ENCODE measurements around the gene KANK2.

The KANK2 gene

DNA sequence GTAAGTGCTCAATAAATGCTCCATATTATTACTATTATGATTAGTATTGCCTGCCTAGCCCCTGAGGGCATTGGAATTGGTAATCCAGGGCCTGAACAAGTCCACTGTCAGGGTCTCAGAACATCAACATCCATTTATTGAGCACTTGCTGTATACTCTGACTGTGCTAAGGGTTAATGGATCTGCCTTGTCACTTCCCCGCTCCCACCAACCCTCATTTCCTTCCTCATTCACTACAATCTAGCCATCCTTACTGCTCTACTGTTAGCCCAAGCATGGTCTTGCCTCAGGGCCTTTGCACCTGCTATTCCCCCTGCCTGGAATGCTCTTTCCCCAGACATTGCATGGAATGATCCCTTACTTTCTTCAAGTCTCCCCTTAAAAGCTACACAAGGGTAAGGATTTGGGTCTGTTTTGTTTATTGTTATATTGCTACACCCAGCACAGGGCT is 29.4 kb upstream of the KANK2 start:
- in situ Hi-C loops (cut with HindIII; ENCODE audit: low sequenced_read_pairs): no loop called here

DNA sequence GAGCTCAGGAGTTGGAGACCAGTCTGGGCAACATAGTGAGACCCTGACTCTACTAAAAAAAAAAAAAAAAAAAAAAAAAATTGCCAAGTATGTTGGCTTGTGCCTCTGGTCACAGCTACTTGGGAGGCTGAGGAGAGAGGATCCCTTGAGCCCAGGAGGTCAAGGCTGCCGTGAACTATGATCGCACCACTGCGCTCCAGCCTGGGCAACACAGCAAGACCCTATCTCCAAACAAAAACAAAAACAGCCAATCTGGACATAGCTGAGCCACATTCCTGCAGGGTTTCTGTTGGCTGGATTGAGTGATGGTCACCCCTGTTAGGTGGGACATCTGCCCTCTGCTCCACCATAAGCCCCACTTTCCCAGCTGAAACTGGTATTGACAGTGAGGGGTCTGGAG is 28.5 kb upstream of the KANK2 start:
- in situ Hi-C loops (cut with HindIII; ENCODE audit: low sequenced_read_pairs): no loop called here

DNA sequence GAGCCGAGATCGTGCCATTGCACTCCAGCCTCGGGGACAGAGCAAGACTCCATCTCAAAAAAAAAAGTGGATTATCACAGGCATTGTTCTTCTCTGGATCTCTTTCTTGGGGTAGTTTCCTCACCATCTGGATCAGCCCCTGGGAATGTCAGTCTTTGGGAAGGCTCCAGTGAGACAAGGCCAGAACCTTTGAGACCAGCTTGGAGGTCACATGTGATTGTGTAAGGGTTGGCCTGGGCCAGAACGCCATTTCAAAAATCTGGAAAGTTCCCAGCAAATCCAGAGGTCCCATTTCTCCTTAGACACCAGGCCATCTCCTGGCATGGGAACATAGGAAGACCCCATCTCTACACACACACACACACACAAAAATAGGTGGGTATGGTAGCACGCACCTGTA is 27.8 kb upstream of the KANK2 start:
- in situ Hi-C loops (cut with HindIII; ENCODE audit: low sequenced_read_pairs): no loop called here

DNA sequence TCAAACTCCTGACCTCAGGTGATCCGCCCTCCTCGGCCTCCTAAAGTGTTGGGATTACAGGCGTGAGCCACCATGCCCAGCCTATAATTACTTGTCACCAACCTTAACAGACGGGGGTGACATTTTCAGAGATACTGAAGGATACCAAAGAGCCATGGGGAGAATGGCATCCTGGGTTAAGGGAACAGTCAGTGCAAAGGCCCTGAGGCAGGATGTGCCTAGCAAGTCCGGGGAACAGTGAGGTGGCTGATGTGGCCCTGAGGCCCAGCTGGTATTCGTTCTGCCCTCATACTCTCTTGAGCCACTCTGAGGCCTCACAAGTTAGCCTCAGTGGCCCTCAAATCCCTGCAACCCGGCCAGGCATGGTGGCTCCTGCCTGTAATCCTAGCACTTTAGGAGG is 27.1 kb upstream of the KANK2 start:
- in situ Hi-C loops (cut with HindIII; ENCODE audit: low sequenced_read_pairs): no loop called here

DNA sequence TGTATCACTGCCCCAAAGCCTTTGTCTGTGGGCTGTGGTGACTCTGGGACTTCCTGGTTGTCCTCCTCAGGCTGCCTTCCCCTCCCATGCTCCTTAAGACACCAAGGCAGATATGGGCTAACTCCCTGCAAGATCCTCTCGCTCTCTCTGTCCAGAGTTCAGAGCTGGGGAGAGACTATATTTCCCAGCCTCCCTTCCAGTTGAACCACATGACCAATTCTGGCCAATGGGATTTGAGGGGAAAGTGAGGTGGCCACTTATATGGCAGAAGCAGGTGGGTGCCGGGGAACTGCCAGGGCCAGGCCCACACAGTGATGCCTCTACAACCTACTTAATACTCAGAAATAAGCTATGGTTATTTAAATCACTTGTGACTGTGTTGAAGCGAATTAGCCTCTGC is 25.9 kb upstream of the KANK2 start:
- in situ Hi-C loops (cut with HindIII; ENCODE audit: low sequenced_read_pairs): no loop called here

DNA sequence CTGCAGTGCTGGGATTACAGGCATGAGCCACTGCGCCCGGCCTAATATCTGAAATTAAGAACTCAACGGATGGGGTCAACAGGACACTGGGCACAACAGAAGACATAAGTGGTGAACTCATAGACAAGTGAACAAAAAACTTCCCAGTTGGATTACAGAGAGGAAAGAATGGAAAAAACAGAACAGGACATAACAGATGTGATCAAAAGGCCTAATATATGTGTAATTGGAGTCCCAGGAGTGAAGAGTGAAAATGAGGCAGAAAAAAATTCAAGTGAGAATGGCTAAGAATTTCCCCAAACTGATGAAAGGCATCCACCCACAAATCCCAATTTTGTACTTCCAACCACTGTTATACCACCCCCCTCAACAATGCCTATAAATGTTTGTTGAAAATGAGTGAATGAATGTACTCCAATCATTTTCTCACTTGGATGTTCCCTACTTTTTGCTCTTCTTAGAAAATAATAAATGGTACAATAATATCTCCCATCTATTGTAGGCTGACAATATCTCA is 23.8 kb upstream of the KANK2 start:
- in situ Hi-C loops (cut with HindIII; ENCODE audit: low sequenced_read_pairs): no loop called here

DNA sequence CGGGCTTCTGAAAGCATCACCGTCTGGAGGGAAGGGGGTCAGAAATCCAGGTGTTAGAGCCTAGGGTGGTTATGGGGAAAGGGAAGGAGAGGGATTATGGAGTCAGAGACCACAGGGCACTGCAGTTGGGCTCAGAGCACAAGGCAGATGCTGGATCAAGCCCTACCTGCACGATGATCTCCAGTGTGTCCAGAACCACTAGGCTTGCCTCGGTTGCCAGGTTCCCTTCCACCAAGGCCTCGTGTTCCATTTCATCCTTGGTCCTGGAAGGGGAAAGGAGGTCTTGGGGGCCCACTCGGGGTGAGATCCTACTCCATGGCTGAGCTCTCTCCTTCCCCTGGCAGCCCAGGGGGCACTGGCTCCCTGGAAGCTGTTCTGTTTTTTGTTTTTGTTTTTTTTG is 17.0 kb upstream of the KANK2 start:
- in situ Hi-C loops (cut with HindIII; ENCODE audit: low sequenced_read_pairs): no loop called here

DNA sequence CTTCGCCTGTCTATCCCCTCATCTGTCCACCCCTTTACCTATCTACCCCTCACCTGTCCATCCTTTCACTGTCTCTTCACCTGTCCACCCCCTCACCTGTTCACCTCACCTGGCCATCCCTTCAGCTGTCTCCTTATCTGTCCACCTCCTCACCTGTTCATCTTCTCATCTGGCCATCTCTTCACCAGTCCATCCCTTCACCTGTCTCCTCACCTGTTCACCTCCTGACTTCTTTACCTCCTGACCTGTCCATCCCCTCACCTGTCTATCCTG is 13.2 kb upstream of the KANK2 start:
- in situ Hi-C loops (cut with HindIII; ENCODE audit: low sequenced_read_pairs): no loop called here

DNA sequence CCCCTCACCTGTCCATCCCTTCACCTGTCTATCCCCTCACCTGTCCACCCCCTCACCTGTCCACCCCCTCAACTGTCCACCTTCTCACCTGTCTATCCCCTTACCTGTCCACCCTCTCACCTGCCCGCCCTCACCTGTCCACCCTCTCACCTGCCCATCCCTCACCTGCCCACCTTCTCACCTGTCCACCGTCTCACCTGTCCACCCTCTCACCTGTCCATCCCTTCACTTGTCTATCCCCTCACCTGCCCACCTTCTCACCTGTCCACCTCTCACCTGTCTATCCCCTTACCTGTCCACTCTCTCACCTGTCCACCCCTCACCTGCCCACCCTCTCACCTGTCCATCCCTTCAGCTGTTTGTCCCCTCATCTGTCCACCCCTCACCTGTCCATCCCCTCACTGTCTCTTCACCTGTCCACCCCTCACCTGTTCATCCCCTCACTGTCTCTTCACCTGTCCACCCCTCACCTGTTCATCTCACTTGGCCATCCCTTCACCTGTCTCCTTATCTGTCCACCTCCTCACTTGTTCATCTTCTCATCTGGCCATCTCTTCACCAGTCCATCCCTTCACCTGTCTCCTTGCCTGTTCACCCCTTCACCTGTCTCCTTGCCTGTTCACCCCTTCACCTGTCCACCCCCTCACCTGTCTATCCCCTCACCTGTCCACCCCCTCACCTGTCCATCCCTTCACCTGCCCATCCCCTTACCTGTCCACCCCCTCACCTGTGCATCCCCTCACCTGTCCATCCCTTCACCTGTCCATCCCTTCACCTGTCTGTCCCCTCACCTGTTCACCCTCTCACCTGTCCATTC is 12.7 kb upstream of the KANK2 start:
- in situ Hi-C loops (cut with HindIII; ENCODE audit: low sequenced_read_pairs): no loop called here

DNA sequence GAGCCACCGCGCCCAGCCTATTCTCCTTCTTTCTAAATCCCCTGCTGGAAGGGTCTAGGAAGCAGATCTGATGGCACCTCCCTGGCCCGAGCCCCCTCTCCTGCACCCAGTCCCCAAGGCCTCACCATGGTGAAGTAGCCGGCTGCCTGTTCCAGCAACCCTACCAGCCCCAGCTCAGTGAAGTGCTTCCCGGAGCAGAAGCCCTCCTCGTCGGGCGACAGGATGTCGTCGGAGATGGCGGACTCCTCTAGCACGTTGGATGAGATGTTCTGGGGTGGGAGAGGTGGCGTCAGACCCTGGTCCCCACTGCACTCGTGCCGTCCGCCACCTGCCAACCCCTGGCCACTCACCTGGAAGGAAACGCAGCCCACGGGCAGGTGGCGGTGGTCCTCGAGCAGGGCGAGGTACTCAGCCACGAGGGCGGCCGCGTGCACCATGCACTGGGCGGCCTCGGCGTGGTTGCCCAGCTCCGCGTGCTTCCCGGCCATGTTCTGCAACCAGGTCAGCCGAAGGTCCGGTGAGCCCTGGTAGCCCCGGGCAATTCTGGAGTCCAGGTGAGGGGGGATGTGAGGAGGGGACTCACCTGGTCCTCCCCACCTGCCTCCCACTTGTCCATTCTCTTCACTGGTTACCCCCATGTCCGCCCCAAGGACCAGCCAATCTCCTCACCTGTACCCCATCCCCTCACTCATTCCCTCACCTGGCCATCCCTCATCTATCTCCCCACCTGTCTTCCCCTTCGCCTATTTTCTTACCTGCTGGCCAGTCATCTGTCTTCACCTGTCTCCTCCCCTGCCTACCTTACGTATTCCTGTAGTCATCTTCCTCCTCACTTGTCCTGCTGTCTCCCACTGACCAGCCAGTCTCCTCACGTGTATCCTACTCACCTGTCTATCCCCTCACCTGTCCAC is 11.5 kb upstream of the KANK2 start:
- in situ Hi-C loops (cut with HindIII; ENCODE audit: low sequenced_read_pairs): no loop called here

DNA sequence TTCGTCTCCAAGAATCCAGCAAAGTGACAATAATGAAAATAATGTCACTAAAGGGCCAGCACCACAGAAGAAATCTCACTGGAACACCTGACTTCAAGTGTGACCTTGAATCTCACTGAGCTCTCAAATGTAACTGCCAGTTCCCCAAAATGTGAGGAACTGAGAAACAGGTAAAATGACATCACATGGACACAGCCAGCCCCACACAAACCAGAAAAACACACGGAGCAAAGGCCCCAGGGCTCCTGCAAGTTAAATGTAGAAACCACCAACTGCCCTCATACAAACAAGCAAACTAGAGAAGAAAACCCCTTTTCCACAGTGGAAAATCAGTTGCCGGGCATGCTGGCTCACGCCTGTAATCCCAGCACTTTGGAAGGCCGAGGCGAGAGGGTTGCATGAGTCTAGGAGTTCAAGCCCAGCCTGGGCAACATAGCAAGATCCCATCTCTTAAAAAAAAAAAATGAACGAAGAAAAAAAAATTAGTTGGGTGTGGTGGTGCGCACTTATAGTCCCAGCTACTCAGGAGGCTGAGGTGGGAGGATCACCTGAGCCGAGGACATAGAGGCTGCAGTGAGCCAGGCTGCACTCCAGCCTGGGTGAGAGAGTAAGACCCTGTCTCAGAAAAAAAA is 8.7 kb upstream of the KANK2 start:
- in situ Hi-C loops (cut with HindIII; ENCODE audit: low sequenced_read_pairs): no loop called here

DNA sequence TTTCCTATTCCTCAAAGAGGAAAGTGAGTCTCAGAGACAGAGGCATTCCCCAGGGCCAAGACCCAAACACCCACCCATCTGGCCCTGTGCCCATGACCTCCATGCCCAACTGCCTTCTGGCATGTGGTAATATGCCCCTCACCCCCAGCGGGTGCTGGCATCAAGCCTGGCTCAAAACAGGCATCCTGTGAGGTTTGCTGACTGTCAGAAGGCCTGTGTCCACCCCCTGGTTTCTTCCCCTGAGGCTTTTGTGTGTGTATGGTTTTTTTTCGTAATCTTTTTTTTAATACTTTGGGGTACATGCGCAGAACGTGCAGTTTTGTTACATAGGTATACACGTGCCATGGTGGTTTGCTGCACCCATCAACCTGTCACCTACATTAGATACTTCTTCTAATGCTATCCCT is 7.6 kb upstream of the KANK2 start:
- in situ Hi-C loops (cut with HindIII; ENCODE audit: low sequenced_read_pairs): no loop called here

DNA sequence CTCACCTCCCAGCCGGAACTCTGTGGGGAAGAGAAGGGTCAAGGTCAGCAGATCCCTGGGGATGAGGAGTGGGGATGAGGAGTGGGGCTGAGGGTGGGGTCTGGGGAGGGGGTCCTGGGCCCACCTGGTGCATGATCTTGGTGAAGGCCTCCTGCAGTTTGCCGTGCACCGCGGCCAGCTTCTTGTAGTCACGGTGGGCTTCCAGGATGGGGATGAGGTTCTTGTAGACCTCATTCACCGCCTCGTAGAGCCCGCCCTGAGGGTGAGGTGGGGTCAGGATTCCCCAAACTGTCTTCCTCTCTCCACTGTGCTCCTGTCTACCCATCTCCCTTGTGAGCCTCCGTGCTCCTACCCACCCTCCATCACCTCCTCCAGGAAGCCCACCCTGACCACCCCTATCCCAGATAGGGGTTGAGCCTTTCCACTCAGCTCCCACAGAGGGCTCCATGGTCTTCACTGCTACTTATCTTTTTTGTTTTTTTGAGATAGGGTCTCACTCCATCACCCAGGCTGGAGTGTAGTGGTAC is 6.8 kb upstream of the KANK2 start:
- in situ Hi-C loops (cut with HindIII; ENCODE audit: low sequenced_read_pairs): no loop called here

DNA sequence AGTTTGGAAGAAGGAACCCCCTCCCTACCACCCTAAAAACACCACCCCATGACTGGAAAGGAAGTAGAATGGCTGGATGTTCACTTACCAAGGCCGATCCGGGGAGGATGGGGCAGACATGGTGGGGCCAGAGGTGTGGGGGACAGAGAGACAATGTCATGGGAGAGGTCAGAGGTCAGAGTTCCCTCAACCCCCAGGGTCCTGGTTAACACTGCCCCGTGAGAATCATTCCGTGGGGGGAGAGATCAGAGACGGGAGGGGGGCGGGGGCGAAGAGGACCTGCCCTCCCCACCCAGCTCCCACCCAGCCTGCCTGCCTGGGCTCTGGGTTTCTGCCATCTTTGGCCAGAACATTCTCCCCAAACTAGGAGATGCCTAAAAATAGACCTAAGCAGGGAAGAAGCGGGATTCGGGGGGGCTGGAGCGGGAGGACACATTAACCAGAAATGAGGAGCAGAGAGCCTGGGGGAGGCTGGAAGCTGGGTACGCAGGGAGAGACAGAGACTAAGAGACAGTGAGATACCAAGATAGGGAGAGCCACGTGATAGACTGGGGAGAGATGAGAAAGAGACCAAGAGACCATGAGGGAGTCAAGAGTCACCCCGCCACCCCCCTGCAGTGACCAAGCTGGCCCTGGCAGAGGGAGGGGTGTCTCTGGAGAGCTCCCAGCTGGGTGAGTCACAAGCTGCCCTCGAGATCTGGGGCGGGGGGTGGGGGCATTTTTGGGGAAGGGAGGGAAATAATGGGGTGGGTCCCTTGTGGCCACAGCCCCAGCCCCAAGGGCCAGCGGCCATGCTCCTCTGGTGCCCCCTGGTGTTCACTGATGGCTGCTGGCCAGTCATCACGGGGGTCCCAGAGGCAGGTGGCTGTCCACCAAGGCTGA is 6.1 kb upstream of the KANK2 start:
- in situ Hi-C loops (cut with HindIII; ENCODE audit: low sequenced_read_pairs): no loop called here

DNA sequence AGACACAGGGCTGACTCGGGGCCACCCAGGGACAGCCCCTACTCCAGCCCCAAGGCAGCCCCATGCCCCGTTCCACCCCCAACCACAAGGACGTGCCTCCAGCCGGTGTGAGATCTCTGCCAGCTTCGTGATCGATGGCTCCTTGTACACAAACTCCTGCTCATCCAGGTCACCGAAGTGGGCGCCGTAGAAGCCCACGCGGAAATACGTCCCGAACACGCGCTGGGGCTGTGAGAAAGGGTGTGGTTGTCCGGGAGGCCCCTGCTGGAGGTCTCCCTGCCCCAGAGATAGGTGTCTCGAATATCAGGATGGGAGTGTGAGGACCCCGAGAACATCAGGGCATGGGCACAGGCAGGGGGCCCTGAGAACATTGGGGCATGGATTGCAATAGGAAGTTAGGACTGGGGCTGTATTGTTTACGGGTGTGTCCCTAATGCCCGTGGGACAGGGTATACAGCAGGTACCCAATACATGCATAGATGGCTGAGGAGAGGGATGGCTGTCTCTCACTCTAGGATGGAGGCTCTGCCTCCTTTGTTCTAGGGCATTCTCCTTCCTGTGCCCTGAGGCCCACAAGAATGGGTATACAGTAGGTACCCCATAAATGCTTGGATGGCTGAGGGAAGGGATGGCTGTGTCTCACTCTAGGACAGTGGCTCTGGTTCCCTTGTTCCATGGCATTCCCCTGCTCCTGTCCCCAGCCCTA is 5.3 kb upstream of the KANK2 start:
- in situ Hi-C loops (cut with HindIII; ENCODE audit: low sequenced_read_pairs): no loop called here

DNA sequence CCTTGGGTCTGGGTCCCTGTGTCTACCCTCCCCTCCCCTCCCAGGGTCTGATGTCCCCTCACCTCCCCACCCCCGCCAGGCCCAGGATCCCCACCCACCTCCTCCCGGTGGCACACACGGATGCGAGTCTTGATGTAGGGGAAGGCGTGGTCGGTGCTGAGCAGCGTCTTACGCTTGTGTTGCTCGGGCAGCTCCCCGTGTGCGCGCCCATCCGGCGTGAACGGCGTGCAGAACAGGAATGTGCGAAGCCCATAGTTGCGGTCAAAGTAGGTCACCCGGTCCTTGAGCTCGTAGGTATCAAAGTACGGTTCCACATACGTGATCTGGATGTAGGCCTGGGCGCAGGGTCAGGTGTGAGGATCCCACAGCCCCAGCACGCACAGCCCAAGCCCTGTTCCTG is 4.4 kb upstream of the KANK2 start:
- in situ Hi-C loops (cut with HindIII; ENCODE audit: low sequenced_read_pairs): no loop called here

DNA sequence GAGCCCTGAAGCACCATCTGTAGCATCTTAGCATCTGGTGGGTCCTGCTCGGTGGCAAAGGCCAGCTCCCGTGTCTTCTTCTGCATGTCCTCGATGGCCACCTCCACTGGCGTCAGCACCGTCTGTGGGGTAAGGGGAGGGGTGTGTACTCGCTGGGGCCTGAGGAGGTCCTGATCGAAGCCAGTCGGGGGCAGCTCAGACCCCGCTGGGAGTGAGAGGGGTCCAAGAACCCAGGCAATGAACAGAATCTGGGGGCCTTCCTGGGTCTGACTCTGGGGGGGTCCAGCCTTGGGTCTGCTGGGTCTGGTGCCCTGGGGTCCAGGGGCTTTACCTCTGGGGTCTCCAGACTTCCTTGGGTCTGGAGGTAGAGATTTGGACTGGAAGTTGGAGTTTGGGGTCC is 3.6 kb upstream of the KANK2 start:
- in situ Hi-C loops (cut with HindIII; ENCODE audit: low sequenced_read_pairs): no loop called here

DNA sequence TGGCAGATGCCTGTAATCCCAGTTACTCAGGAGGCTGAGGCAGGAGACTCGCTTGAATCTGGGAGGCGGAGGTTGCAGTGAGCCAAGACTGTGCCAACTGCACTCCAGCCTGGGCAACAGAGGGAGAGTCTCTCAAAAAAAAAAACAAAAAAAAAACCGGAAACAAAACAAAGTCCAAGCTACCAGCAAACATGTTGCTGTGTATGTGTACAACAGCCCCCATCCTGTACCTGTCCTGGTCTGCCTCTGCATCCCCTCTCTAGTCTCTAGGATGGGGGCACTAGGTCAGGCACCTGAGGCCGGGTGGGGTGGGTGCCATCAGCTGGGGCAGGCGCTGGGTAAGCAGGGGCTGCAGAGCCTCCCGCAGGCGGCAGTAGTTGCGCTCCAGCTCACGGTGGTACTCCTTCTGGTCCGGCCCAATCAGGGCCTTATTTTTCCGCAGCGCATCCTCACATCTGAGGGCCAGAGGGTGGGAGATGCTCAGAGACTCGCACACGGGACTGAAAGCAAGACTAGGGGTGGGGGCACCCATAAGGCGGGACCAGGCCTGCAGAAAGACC is 2.8 kb upstream of the KANK2 start:
- in situ Hi-C loops (cut with HindIII; ENCODE audit: low sequenced_read_pairs): no loop called here

DNA sequence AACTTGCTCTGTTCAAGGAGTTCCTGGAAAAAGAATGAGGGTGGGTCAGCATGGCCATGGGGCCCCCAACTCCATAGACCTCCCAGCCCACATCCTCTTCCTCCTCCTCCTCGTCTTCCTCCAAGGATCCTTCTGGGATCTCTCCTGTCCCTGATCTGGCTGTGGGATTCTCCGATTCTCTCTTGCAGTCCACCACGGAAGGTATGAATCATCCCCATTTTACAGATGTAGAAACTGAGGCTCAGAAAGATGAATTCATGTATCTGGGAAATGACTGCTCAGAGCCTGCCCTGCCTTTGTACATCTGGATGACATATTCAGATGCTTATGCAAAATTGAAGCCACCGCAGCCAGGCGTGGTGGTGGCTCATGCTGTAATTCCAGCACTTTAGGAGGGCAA is 2.2 kb upstream of the KANK2 start:
- in situ Hi-C loops (cut with HindIII; ENCODE audit: low sequenced_read_pairs): no loop called here

All from DLD1 (cell line).